CD4-positive, alpha-beta T cell treated with Interleukin-21 for 1 hour (primary cell): Measurements from ENCODE around the gene MRPL36.

ENCODE experiments used
- DNase-seq: peaks from one replicate; pipeline ENCODE4 v3.0.0-alpha.2; 2020

MRPL36 gene

DNA sequence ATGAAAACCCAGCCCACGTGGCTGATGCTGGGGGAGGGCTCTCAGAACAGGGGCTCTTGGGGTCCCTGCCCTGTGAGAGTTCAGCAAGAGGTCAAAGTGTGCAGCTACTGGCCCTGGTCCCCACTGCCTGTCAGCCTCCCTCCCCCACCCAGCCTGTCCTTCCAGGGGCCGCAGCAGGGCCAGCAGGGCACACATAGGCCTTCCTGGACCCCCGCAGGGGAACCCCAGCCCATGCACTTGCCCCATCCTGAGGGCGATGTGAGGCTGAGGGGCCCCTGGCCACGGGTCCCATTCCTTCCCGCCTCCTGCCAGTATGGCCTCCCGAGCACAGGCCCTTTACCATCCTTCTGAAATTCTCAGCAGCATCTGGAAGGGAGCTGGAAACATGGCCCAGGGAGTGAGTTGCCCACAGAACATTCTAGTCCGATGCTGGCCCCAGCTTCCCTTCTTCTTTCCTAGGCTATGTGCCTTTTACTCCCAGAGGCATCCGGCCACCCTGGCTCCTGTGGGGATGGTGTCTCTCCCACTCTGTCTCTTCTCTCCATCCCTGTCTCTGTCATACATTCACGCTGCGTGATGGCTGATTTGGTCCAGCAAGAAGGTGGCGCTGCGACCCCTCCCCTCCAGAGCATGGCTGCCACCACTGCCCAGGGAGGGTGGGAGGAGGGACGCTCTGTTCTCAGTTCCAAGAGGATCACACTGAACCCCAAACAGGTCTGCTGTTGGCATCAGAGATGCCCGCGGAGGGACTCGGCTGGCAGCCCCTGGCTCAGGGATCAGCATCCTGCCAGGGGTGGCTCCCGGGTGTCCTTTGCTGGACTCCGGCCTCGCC is 19.6 kb downstream of the MRPL36 start:
- DNase-seq = no peak

DNA sequence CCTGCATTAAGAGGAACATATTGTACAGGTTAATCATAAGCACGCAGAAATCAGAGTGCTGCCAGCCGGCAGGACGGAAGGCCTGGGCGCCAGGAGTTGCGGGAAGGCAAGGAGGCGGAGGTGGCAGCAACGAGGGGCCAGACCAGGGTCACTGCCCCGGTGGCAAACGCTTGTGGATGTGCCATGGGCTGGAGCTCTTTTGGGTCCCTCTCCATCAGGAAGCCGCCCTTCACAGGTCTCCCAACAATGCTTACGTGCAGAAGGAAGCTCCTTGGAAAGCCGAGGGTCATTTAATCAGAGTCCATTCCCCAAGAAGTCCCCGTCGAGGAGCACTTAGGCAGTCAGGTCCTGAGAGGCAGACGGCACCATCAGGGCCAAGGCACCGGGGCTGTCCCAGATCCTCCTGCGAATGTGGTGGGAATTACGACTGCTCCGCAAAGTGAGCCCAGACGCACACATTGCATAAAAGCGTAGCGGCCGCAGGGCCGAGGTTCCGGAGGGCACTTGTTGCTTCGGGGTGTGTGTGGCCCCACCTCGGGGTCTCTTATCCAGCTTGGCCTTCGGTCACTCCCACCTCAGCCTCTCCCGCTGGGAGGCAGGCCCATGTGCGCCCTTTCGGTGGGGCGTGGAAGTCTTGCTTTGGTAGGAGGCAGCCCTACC is 20.5 kb downstream of the MRPL36 start:
- DNase-seq = no peak

DNA sequence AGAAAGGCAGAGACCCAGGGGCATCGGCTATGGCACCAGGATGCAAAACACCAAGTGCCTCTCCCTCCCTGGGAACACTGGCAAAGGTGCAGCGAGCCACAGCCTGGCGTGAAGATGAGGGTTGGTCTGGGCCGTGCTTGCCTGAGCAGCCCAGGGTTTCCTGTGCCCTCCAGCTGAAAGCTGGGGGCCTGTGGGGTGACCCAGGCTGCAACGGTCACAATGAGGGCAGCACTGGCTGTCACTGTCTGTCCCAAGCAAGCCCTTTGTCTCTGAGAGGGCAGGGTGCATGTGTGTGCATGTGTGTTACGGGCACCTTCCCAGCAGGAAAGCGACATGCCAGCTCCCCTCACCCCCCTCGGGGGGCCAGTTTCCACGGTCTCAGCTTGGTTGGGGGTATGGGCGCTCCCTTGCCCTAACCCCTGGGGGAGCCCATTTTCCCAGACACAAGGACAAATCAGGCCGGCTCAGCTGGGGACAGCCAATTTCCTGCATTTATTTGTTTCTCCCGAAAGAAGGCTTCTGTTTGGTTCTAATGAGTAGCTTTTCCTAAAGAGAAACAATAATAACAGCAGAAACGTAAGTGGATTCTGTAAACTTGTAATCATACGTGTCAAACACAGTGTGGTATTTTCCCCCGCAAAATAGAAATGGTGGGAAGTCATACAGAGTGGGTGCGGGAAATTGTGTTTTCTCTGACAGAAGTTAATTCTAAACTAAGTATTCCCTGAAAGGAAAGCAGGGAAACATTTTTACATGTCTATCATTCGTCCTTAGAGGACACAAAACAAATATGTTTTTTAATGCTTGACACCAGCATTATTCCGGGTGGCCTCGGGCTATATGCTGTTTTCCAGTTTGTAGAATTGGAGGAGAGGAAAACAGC is 21.3 kb downstream of the MRPL36 start:
- no peak for DNase-seq

DNA sequence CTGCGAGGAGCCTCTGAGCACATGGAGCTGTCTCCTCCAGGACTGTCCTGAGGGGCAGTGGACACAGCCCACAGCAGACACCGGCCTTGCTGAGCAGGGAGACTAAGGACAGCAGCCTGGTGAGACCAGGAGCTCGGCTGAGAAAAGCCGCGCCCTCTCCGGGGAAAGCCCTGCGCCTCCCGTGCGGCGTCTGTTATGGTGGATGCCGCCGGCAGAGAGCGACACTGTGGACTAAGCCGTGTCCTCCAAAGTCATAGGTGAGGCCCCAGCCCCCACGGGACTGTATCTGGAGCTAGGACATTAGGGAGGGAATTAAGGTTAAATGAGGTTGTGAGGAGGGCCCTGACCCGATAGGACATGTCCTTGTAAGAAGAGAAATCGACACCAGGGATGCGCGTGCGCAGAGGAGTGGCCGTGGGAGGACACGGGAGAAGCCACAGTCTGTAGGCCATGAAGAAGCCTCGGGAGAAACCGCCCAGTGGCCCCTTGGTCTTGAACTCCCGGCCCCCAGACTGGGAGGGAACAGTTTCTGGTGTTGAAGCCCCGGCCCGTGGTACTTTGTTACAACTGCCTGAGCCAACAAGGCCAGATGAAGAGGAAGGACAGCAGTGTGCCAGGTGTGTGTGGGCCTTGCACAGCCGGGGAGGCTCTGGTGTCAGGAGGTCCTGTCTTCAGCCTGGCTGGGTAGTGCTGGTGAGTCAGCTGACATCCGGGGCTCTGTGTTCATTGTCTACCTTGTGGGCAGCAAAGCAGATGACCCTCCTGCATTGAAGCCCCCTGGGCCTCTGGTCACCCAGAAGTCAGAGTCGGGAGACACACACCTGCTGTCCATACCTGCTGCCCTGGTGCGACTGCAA is 22.1 kb downstream of the MRPL36 start:
- no peak for DNase-seq

DNA sequence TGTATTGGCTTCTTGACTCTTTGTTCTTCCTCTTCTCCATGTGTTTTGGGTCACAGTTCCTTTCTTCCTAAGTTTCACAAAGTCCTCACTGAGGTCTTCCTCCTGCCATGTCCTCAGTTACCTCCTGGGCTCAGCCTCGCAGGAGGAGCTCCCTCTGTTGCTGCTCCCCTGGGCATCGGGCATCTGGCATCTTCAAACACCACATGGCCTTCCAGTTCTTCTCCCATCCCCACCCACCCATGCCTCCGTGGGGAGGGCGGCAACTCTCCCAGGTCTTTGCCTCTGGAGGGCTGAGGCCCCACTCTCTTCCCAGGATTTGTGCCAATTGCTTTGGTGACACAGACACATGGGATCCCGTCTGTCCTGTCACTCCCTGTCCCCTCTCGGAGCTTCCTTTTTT is 22.8 kb downstream of the MRPL36 start:
- no peak for DNase-seq

DNA sequence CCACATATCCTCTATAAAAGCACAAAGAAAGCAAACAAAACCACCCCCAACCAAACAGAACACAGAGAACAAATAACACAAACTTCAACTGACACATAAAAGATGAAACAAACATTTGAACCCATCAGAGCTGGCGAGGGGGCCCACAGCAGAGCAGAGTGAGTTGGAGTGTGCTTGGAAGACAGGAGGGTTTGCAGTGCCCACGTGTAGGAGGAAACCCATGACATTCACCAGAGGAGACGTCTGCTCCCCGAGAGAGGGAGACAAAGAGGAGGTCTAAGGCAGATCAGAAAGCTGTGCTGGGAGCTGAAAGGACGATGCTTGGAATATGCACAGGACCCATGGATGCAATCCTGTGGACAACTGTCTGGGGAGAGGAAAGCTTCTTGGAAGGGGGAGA is 27.0 kb downstream of the MRPL36 start:
- no peak for DNase-seq

DNA sequence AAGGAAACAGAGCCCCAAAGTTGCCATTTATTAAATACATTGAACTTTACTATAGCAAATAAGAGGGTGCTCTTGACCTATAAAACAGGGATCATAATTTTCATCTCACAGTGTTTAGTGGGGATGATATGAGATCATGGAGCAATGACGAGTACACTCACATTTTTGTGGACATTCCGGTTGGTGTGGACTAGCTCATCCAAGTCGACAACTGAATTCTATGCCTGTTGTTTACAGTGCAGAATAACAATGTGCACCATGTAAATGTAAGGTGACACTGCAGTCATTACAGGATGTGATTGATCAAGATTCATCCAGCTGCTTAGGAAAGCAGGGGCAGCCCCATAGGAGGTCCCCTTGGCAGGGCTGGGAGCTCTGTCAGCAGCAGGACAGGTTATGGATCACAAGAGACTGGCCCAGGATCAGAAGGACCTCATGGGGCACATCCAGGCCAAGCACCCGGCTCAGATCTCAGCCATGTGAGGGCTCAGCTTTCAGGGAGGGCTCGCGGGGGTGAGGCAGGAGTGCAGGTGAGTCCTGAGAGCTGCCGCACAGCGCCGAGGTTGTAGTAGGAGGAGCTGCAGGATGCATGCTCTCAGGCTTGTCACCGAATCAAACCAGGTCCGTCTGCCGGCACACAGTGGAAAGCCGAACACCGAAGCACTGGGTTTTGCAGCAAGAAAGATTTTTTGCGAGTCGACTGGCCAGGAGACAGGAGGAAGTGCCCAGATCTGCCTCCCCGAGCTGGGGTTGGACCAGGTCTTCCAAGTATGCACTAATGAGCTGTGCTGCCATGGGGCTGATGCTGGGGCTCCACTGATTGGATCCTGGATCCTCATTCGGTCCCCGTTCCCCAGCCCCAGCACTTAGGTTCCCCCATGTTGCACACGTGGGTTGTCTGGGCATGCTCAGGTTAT is 28.2 kb downstream of the MRPL36 start:
- no peak for DNase-seq

DNA sequence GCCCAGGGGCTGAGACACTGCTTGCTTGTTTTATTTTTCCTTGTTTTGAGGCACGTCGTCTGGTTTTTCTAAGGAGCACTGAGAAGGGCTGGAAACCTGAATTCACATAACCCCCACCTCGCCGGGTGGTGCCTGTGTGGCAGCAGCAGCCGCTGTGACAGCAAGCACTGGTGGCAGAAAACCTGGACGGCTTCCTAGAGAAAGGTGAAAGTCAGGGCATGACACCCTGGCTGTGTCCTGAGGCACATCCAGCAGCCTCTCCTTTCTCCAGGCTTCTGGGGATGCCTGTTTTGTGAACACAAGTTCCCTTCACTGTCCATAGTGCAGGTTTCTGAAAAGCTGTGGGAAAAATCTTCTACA is 29.2 kb downstream of the MRPL36 start:
- DNase-seq = no peak

DNA sequence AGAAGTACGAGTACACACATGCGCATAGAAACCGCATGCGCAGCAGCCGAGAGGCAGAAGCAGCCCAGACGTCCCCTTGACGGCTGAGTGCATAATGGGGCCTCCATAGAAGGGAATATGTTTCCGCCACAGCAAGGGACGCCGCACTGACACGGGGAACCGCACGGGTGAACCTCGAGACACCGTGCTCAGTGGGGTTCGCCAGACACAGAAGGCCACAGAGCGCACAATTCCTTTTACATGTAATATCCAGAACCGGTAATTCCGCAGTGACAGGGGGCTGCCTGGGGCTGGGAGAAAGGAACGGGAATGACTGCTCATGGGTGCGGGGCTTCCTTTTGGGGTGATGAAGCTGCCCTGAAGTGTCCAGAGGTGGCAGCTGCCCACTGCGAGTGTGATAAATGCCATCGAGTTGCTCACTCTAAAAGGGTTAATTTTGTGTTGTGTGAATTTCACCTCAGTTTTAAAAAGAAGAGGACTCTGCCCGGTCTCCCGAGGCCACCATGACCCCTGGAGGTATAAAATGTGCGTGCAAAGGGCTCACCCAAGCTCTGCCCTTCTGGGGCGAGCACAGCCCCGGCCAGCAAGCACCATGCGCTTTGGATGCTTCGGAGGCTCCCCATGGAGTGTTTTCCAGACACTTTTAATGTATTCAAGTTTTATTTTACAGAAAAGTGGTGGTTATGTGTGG is 29.7 kb downstream of the MRPL36 start:
- DNase-seq = no peak

DNA sequence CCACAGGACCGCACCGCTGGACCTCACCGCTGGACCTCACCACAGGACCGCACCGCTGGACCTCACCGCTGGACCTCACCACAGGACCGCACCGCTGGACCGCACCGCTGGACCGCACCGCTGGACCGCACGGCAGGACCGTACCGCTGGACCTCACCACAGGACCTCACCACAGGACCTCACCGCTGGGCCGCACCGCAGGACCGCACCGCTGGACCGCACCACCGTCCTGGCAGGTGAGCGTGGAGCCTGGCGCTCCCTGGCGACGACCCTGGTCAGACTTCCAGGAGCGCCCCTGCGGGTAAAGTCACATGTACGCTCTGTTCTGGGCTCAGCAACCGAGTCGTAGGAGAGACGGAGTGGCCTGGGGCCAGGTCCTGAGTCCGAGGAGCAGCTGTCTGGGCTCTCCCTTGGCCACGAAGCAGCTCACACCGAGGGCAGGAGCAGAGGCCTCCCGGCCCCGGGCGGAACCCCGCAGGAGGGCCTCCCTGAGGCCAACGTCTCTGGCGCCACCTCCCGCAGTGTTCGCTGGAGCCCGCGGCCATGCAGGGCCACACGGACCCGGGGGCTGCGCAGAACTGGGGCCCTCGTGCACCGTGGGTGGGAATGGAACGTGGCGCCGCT is 30.5 kb downstream of the MRPL36 start:
- no peak for DNase-seq

DNA sequence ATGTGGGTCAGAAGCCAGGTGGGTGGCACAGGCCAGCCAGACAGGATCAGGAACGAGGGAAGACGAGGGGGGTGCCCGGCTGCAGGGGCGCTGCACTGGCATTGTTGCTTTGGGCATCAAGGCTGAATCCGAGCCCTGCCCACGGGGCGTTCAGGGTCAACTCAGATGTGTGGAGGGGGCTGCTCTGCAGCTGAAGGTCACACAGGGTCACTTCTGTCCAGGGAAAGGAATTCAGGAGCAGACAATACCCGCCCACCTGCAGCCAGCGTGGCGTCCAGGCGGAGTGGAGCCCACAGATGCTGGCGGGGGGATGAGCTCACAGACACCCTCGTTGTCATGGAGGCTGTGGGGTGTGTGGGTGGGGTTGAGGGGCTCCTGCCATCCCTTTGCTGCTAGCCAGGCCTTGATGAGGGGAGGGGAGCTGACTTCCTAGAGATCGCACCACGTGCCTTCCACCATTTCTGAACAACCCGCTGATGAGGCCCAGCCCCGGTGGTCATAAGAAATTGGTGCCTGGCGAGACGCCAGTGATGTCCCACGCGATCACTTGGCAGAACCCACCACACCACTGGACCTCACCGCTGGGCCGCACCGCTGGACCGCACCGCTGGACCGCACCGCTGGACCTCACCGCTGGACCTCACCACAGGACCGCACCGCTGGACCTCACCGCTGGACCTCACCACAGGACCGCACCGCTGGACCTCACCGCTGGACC is 31.2 kb downstream of the MRPL36 start:
- DNase-seq = no peak

DNA sequence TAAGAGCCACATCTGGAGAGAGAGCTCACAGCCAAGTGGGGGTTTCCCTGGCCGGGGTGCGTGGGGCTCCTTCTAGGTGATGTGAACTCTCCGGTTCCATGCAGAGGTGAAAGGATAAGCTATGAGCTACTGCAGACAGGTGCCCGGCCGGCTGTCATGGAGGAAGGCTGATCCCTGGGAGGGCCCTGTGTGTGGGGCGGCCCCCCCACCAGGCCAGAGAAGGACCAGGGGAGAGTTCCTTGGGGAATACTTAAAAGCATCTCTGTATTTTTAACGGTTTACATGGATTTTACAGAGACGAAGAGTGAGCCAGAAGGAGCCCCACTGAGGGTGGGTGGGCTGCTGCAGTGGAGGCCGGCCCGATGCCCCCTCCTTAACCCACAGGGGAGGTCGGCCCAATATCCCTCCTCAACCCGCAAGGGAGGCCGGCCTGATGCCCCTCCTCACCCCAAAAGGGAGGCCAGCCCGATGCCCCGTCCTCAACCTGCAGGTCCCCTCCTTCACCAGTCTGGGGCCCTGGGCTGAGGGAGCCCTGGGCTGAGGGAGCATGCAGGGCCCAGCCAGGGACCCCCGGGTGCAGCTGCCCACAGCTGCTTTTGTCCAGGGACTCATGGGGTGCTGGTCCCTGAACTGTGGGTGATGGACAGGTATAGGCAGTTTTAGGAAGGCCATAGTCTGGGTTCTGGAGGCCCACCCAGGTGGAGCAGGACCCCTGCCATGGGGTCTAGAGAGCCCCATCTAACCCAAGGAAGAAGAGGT is 31.9 kb downstream of the MRPL36 start:
- DNase-seq = no peak

DNA sequence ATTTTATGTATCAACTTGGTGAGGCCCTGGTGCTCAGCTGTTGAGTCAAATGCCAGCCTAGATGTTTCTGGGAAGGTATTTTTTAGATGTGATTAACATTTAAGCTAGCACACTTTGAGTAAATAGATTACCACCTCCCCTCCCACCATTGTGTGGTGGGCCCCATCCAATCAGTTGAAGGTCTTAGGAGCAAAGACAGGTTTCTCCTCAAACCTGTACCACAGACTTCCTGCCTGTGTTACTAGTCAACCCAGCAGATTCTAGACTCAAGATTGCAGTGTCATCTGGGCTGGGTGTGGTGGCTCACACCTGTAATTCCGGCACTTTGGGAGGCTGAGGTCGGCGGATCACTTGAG is 33.8 kb downstream of the MRPL36 start:
- no peak for DNase-seq

DNA sequence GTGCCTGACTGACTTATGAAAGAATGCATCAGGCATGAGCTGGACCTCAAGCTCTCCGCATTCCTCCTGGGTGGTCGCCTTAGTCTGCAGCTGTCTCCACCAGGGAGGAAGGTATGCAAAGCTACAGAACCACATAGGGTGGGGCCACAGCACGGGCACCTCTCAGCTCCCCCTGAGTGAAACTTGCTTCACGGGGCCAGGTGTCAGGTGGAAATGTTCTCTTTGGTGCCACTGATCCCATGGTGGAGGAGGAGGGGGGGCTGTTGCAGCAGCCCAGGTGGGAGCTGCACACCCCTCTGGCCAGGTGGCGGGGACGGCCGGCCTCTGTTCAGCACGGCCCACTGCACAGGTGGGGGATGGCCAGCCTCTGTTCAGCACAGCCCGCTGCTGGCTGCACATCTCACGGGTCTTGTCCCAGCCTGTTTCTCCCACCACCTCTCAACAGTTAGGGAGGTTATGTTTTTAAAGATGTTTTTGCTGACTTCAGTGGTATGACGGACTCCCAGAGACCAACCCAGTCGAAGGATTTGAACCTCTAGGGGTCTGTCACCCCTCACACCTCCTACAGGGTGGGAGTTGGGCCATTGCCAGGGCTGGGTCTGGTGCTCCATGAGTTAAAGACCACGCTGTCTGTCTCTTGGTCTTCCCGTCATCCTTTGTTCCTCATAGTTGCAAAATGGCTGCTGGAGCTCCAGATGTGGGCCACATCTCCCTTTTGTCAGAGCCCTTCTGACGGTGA is 34.3 kb downstream of the MRPL36 start:
- no peak for DNase-seq

DNA sequence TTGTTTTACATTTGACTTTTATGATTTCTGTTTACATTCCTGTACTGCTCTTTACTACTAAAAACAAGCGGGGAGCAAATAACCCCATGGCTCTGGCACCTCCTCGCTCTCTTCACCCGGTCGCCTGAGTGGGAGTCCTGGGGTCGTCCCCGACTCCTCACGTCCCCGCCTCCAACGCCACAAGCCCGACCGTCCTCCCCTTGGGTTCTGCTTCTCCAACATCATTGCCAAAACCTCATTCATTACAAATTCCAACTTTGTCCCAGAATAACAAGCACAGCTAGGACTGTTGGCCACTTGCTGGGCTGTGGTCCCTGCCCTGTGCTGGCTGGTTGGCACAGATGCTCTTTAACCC is 35.1 kb downstream of the MRPL36 start:
- DNase-seq = no peak

DNA sequence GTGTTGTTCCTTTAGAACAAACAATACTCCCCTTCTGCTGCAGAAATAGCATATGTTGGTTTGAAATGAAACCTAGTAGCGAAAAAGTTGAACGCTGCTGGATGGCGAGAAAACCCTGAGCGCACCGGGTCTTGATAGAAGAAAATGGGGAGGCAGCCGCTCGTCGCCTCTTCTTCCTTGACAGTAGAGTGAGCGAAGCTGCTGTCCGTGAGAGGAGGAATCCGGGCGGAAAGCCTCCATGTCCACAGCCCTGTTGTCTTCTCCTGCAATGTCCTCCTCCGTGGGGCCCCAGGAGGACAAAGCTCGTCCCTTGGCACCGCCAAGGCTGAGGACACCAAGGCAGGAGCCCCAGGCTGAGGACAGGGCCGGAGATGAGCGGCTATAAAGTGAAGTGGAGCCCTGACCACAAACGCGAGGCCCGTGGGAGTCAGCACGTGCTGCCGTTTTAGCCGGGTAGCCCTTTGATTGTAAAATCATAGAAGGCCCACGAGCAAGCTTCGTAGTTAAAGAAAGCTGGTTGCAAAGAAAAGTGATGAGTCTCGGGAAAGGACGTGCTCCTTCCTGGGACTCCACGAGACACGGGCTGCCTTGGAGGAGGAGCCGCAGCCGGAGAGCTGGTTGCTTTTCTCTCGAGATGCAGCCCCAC is 35.6 kb downstream of the MRPL36 start:
- DNase-seq = no peak

DNA sequence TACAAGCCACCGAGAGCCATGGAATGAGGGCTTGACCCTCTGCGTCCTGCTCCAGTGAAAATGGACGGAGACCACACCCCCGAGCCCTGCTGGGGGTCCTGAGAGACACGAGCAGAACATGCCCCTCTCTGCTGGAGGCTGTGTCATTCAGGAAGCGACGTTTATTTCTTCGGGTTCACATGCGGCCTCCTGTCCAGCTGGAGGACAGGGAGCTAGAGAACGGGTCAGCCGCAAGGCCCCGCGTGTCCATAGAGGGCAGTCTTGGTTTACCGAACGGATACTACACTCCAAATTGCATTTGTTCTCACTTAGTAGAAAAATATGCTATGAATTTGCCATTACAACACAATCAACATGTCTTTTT is 36.1 kb downstream of the MRPL36 start:
- DNase-seq = peak; percentile 48
